Kidney tubule cell (primary cell): Measurements from ENCODE around the gene IGF2BP1.
"Not testable (repeated sequence)": the region's sequence is repeated elsewhere in the genome, so short reads cannot be mapped to it uniquely, and the experiment has no call there.

Source experiments
- DNase-seq: peaks from one replicate; pipeline ENCODE4 v3.0.0-alpha.2; 2018; ENCODE audit warnings: low spot score

IGF2BP1 gene

DNA sequence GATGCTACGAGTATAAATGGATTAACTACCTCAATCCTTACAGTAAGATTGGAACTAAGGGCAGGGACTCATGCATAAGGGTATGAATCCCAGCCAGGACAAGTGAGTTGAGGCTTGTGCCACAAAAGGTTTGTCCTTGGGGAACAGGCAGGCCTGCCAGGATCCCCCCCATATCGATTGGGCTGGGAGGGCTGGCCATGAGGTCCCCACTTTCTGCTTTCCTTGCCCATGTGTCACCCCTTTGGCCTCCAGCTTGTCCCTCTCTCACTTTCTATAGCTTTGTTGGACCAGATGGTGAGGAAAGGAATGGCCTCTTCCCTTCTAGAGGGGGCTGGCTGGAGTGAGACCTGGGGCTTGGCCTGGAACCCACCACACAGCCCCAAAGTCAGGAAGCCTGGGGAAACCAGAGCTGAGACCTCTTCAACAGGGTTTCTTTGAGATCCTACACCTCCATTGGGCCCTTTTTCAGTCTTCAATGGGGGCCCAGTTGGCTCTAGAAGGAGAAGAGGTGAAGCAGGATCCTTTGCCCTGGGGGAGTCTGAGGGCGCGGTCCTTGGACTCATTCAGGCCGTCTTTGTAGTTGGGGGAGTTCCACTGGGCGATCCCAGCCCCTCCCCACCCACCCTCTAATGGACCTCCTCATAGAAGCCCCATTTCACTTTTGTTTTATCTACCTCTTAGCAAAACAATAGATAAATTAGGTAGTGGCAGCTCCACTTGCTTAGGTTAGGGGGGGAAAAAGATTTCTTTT, 57.3 kb downstream of the IGF2BP1 start:
- DNase-seq = no peak

DNA sequence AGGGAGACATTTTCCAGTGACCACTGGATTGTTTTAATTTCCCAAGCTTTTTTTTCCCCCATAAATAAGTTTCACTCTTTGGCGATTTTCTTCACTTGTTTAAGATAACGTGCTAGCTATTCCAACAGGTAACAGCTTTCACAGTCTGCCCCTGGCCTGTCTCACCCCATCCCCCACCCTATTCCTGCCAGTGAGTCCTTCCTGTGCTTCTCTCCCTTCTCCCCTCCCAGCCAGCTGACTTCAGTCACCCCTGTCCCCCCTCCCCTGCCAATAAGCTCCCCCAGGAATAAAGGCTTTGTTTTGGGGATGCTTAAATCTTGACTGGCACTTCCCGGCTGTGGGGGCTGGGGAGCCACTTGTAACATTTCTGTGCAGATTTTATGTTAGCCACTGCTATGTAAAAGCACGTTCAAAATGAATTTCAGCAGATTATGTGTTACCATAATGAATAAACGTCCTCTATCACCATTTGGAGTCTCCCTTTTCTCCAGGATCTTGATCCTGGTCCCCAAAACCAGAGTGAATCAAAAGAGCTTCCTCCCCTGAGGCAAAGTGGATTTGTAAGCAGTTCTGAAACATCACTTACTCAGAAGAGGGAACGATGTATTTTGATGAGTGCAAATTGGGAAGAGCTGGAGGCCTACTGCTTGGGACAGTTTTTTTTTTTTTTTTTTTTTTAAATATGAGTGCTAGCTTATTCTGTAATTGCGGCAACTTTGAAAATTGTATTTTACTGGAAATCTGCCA, 58.2 kb downstream of the IGF2BP1 start:
- no peak for DNase-seq

DNA sequence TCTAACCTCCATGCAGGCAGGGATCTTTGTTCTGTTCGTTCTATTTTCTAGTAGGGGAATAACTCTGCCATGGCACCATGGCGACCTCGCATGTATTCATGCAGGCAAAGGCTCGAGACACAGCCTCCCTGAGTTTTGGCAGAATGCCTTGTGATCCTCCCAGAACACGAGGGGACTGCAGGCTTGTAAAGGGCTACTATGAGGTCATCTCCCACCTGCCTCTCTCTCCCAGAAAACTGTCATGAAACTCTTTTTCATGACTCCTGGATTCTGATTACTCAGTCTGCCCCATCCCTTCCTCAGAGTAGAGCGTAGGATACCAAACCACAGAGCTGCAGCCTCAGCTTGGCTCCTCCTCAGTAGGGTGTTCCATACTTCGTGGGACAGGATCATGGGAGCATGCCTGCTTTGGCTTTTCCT, 64.3 kb downstream of the IGF2BP1 start:
- peak; percentile 33 for DNase-seq

DNA sequence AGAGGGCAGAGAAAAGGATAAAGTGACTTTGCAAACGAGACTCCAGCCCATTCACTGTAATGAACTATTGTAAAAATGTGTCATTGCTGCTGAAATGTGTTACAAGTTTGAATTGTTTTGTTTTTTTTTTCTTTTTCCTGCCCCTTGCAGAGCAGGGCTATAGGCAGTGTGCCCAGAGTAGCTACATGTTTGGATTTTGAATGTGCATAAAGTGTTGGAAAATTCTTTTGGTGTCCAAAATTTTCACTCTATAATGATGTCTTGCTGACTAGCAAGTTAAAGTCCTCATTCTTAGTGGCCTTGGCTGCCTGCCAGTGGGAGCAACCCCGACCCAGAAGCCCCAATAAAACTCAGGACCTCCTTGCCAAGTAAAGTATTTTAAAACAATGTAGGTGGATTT, 66.5 kb downstream of the IGF2BP1 start:
- no peak for DNase-seq

DNA sequence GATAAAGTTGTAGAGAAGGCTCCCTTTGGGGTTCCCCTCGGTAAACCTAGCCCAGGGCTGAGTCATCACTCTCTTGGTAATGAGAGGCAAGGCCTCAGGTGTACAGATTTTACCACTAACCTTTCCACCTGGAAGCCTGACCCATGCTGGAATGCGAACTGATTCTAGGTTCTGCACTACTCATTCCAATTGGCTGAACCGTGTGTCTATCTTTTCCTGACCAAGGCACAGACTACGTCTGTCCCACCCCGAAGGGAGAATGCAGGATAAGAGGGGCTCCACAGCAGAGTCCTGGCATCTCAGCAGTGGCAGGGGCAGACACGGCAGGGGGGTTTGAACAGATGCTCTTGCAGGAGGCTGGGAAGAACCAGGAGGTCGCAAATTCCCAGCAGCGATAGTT, 70.0 kb downstream of the IGF2BP1 start:
- DNase-seq = peak; percentile 17

DNA sequence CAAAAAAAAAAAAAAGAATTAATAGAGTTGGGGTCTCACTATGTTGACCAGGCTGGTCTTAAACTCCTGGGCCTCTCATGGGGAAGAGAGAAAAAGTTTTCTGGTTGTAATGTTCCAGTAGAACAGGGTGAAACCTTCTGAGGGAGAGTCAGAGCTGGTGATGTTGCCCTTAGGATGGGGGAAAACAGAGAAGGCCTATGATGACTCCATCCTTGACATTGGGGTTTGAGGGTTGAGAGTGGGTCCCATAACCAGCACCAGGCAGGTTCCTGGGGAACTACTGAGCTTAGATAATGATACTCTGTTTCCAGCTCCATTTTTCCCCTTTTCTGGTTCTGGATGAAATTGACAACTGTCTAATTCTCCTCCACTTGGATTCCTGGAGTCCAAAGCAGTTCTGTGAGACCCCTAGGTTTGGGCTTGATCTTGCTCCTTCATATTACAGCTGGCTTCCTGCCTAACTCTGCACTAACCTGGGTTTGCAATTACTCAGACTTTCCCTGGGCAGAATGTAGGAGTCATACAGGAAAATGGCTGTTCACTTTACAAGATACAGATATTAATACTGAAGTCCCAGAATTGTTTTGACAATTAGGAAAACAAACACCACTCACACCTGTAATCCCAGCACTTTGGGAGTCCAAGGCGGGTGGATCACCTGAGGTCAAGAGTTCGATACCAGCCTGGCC, 72.5 kb downstream of the IGF2BP1 start:
- peak; percentile 10 for DNase-seq

DNA sequence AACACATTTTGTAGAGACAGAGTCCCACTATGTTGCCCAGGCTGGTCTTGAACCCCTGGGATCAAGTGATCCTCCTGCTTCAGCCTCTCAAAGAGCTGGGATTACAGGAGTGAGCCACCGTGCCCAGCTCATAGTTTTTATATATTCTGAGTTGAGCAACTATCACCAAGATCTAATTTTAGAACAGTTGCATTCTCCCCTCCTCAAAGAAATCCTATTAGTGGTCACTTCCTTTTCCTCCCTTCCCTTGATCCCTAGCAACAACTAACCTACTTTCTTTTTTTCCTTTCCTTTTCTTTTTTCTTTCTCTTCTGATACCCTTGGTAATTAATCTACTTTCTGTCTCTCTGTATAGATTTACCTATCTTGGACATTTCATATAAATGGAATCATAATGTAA, 73.9 kb downstream of the IGF2BP1 start:
- no peak for DNase-seq

DNA sequence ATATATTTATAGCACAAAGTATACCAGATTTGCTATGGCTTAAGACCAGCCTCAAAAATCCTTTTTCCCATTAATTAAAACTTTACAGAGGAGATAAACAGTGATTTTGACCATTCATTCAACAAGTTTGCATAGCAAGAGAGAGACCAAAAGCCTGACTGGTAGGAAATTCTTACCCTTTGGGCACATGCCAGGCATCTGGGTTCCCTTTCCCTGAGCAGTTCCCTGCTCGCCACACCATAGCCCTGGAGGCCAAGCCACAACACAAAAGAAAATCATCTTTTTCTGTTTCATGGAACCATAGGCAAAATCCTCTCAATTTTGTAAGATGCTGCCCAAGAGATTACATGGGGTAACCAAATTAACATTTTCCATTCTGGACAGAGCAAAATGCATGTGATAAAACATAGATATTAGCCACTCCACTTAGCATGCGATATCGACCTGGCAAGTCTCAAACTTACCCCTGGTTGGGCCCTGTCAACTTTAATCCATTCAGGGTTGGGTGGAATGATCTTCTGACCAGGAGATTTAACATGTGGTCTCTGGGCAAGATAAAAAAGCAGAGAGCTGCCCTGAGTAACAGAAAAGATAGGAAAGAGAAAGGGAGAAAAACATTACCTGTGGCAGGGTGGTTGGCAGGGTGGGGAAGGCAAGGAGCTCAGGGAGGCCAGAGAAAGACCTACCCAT, 77.8 kb downstream of the IGF2BP1 start:
- DNase-seq = no peak

DNA sequence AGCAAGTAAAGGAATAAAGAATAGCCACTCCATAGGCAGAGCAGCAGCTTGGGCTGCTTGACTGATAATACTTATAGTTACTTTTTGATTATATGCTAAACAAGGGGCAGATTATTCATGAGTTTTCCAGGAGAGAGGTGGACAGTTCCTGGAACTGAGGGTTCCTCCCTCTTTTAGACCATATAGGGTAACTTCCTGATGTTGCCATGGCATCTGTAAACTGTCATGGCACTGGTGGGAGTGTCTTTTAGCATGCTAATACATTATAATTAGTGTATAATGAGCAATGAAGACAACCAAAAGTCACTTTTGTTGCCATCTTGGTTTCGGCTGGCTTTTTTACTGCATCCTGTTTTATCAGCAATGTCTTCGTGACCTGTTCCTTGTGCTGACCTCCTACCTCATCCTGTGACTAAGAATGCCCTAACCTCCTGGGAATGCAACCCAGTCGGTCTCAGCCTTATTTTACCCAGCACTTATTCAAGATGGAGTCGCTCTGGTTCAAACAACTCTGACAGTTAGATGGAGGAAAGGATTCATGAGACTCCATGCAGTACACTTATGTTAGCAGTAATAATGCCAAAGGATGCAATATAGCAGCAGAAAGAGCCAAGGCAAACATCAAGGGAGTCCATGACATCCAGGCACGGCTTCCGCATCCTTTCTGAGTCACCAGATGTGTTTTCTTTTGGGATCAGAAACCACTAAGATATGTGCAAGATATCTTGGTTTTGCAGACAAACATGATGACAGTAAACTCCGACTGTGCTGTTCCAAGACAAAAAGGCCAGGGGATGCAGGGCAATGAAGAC, 79.6 kb downstream of the IGF2BP1 start:
- no peak for DNase-seq

DNA sequence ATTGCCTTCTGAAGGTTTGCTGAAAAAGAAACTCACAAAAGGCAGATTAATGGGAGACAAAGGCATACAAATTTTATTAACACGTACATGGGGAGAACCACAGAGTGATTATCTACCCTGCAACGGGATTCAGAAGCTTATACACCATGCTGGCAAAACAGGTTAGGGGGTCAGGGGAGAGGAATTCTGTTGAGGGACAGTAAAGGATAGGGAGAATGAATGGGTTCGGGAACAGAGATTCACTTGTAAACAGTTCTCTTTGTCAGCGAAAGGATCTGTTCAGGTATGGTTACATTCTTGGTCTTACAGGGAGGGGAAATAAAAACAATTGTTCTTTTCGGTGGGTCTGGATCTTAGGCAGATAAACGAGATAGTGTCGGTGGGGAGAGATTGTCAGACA, 81.1 kb downstream of the IGF2BP1 start:
- no peak for DNase-seq

DNA sequence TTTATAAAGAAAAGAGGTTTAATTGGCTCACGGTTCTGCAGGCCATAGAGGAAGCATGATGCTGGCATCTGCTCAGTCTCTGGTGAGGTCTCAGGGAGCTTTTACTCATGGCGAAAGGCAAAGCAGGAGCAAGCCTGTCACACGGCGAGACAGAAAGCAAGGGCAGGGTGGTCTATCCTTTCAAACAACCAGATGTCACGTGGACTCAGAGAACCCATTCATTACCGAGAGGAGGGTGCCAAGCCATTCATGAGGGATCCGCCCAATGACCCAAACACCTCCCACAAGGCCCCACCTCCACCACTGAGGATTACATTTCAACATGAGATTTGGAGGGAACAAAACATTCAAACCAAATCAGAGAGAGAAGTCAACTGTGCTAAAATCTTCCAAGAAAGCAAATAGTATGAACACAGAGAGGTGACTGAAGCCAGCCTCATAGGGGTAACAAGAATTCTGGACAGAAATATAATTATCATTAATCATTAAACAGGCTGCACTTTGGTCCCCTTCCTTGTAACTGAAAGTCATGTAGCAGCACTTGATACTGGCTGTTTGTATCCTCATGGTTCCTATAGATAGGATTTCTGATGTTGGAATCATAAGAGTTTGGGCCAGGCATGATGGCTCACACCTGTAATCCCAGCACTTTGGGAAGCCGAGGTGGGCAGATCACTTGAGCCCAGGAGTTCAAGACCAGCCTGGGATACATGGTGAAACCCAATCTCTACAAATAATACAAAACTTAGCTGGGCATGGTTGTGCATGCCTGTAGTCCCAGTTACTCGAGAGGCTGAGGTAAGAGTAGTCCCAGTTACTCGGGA, 82.9 kb downstream of the IGF2BP1 start:
- DNase-seq = no peak

DNA sequence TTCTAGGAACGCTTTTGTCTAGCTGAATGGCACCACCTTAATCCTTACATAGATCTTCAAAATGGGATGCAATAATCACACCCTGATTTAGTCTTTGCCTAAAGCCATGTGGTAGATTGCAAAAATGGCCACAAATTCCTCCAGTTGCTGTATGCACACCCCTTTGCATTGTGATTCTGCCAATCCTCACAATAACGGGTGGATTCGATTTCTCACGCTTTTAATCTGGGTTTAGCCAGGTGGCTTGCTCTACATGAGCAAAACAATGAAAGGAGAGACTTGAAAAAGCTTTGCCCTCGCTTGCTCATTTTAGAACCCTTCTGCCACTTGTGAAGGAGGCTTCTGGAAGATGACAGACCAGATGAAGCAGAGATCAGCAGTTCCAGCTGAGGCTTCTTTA, 85.0 kb downstream of the IGF2BP1 start:
- DNase-seq = no peak

DNA sequence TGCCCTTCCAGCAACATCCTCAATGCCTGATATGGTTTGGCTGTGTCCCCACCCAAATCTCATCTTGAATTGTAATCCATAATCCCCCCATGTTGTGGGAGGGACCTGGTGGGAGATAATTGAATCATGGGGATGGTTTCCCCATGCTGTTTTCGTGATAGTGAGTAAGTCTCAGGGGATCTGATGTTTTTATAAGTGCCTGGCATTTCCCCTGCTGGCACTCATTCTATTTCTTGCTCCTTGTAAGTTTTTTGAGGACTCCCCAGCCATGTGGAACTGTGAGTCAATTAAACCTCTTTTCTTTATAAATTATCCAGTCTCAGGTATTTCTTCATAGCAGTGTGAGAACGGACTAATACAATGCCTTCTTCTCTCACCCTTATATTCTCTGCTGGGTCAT, 87.9 kb downstream of the IGF2BP1 start:
- not testable (repeated sequence) for DNase-seq

DNA sequence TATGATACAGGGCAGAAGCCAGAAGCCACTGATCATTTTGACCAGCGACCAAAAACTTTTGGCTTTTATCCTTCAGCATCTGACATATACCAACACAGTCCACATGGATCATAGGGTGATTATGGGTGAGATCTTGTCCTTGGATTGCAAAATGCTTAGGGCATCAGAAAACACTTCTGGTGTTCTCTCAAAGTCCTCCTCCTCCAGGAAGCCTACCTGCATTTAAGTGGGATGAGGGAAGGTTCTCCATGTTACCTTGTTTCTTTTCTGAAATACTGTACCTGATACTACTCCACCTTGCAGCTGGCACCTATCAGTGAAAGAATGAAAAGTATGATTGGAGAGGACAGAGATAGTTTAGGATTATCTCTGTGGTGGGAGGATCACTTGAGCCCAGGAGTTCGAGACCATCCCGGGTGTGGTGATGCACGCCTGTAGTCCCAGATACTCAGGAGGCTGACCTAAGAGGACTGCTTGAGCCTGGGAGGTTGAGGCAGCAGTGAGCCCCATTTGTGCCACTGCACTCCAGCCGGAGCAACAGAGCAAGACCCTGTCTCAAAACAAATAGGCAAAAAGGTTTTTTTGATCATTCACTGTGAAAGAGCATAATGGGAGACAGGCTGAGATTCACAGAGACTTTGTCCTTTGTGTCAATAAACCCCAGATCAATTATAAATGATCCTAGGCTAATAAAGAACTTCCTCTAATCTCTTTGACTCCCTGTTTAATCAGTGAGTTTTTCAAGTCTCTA, 88.6 kb downstream of the IGF2BP1 start:
- no peak for DNase-seq

DNA sequence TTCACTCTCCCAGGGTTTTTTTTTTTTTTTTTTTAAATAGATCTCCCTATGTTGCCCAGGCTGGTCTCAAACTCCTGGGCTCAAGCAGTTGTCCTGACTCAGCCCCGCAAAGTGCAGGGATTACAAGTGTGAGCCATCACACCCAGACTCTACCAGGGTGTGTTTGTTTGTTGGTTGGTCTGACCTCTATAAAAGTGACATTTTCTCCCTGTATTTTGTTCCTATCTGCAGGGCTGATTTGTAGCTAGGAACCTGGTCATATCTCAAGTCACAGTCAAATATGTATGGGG, 89.1 kb downstream of the IGF2BP1 start:
- no peak for DNase-seq

DNA sequence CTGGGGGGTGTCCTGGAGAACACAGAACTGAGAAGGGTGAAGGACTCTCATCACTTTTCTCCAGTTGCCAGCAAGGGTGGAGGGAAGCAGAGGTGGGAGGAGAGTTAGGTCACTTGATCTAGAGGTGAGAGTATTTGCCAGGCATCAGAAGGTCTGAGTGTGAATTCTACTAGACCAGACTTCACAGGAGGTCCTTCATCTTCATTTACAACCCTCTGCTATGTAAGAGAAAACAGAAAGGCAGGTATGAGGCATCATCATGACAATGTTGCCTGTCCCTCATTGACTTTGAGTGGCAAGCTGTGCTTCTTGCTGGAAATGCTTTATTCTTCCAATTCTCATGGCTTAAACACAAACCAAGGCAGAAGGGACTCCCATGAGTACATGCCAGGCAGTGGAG, 89.5 kb downstream of the IGF2BP1 start:
- no peak for DNase-seq

DNA sequence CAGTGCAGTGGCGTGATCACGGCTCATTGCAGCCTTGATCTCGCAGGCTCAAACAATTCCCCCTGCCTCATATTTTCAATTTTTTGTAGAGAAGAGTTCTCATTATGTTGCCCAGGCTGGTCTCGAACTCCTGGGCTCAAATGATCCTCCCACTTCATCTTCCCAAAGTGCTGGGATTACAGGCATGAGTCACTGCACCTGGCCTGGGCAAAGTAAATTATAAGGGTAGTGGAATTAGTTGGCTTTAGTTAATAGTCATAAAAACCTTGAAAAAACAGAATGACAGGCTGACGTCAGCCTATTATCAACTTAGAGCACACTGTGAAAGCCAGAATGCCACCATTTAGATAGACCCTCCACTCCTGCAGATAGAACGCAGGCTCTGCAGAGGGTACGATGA, 91.9 kb downstream of the IGF2BP1 start:
- no peak for DNase-seq

DNA sequence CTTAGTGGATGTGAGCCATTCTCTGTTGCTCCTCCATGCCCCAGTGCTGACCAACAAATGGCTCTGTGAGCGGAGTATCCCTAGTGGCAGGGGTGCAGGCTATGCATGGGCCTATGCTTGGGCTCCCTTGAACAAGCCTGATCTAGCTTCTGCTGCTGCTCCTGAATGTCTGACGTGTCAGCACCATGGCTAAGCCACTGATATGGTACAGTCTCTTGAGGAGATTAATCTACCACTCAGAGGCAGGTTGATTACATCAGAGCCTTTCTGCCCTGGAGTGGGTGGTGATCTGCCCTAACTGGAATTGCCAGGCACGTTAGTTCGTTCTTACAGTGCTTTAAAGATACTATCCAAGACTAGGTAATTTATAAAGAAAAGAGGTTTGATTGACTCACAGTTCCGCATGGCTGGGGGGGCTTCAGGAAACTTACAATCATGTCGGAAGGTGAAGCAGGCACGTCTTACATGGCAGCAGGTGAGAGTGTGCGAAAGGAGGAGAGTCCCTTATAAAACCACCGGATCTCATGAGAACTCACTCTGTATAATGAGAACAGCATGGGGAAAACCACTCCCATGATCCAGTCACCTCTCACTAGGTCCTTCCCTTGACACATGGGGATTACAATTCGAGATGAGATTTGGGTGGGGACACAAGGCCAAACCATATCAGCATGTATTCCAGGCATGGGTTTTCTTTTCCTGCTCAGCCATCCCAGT, 93.9 kb downstream of the IGF2BP1 start:
- DNase-seq = no peak

DNA sequence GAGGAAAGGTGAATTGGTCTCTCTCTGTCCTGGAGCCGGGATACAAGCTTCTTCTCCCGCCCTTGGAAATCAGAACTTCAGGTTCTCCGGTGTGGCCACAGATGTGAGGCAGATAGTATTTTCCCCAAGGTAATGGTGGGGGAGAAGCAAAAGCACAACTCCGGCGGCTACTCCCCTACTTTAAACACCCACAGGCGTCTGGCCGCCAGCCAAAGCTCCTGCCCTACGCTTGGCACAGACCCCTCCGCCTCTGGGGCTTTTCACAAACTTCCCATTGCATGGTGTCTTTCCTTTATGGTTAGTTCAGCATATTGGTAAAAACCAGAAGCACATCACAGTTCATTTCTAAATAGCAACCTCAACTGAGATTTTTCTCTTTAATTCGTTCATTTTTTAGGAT, 95.9 kb downstream of the IGF2BP1 start:
- DNase-seq = no peak

DNA sequence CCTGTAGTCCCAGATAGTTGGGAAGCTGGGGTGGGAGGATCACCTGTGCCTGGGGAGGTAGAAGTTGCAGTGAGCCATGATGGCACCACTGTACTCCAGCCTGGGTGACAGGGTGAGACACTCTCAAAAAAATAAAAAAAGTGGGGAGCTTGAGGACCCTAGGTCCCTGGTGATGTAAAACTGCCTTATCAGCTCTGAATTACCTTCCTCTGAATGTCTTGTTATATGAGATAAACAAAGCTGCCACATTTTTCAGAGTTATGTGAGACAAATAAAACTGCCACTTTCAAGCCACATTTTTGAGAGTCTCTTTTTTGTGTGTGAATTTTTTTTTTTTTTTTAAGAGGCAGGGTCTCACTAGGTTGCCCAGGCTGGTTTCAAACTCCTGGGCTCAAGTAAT, 103.4 kb downstream of the IGF2BP1 start:
- no peak for DNase-seq
